C4-2B (cell line): ENCODE results near the gene ATXN7L1.

Source experiments
- ZFX ChIP-seq: fragments of 450-650 bp; IDR thresholded peaks from 2 replicates; pipeline ENCODE4 v1.6.1; 2017
- TF ChIP-seq, protein P1 (sequence below): fragments of 450-650 bp; conservative IDR thresholded peaks from 2 replicates; pipeline ENCODE4 v1.5.1; 2017; ENCODE audit warnings: mild to moderate bottlenecking

DNA sequence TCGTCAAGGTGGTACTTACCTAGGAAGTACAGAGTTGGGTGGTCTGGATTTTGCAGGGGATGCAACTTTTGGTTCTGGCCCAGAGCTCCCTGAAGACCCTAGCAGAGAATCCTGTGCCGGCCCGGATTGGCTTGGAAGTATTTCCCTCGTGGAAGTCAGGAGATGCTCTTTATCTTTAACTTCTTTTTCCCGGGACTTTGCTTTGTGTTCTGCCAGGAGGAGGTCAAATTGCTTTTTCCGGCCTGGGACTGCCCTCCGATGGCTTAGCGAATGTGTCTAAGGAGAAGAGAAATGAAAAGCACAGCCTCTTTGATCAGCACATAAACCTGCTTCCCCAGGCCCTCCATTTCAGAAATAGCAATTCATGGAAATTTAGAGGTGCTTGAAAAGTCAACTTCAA lies 238.1 kb downstream of the ATXN7L1 start:
- TF ChIP-seq, protein P1, sequence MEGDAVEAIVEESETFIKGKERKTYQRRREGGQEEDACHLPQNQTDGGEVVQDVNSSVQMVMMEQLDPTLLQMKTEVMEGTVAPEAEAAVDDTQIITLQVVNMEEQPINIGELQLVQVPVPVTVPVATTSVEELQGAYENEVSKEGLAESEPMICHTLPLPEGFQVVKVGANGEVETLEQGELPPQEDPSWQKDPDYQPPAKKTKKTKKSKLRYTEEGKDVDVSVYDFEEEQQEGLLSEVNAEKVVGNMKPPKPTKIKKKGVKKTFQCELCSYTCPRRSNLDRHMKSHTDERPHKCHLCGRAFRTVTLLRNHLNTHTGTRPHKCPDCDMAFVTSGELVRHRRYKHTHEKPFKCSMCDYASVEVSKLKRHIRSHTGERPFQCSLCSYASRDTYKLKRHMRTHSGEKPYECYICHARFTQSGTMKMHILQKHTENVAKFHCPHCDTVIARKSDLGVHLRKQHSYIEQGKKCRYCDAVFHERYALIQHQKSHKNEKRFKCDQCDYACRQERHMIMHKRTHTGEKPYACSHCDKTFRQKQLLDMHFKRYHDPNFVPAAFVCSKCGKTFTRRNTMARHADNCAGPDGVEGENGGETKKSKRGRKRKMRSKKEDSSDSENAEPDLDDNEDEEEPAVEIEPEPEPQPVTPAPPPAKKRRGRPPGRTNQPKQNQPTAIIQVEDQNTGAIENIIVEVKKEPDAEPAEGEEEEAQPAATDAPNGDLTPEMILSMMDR, result no peak
- TF ChIP-seq ZFX, result no peak
